GM18519 (cell line): Measurements from ENCODE around the gene ATP2B2.
"Not testable (repeated sequence)": the region's sequence is repeated elsewhere in the genome, so short reads cannot be mapped to it uniquely, and the experiment has no call there.

ENCODE experiments used
- ATAC-seq: cut with Tn5 transposase; IDR thresholded peaks from one replicate; pipeline ENCODE4 v1.9.1; 2021; ENCODE audit warnings: mild to moderate bottlenecking, moderate library complexity; ENCODE audit not compliant: unreplicated experiment, low FRiP score

Gene ATP2B2

GRCh38 chr3:10390641-10391373 is 114.6 kb downstream of the ATP2B2 start:
- no peak for ATAC-seq

GRCh38 chr3:10389995-10390394 is 115.4 kb downstream of the ATP2B2 start:
- ATAC-seq: peak; percentile 77

- ATAC-seq: no peak
Measured at GRCh38 chr3:10389339-10389738, 116.0 kb downstream of the ATP2B2 start.

GRCh38 chr3:10387881-10388609 is 117.3 kb downstream of the ATP2B2 start:
- no peak for ATAC-seq

GRCh38 chr3:10386121-10386520 is 119.3 kb downstream of the ATP2B2 start:
- ATAC-seq: no peak

GRCh38 chr3:10384541-10385360 is 120.6 kb downstream of the ATP2B2 start:
- ATAC-seq: no peak

GRCh38 chr3:10383850-10384248 is 121.5 kb downstream of the ATP2B2 start:
- no peak for ATAC-seq

GRCh38 chr3:10382892-10383849 is 122.2 kb downstream of the ATP2B2 start:
- no peak for ATAC-seq

- ATAC-seq: not testable (repeated sequence)
Measured at GRCh38 chr3:10382445-10382844, 122.9 kb downstream of the ATP2B2 start.

- no peak for ATAC-seq
Measured at GRCh38 chr3:10381336-10381735, 124.0 kb downstream of the ATP2B2 start.

- no peak for ATAC-seq
Measured at GRCh38 chr3:10380906-10381305, 124.5 kb downstream of the ATP2B2 start.

GRCh38 chr3:10379961-10380360 is 125.4 kb downstream of the ATP2B2 start:
- ATAC-seq: no peak

- no peak for ATAC-seq
Measured at GRCh38 chr3:10379161-10379560, 126.2 kb downstream of the ATP2B2 start.

GRCh38 chr3:10378742-10379141 is 126.6 kb downstream of the ATP2B2 start:
- no peak for ATAC-seq

GRCh38 chr3:10378246-10378645 is 127.1 kb downstream of the ATP2B2 start:
- ATAC-seq: no peak

- ATAC-seq: no peak
Measured at GRCh38 chr3:10377148-10377725, 128.1 kb downstream of the ATP2B2 start.

GRCh38 chr3:10376353-10376752 is 129.0 kb downstream of the ATP2B2 start:
- ATAC-seq: no peak

GRCh38 chr3:10375296-10376053 is 129.9 kb downstream of the ATP2B2 start:
- no peak for ATAC-seq

GRCh38 chr3:10374311-10374710 is 131.1 kb downstream of the ATP2B2 start:
- no peak for ATAC-seq
